Gastrocnemius medialis (tissue), 4 donors: ENCODE results near the gene ZNF408. TPM values are rescaled to one million over a fixed set of nuclear protein-coding genes. Genes with fewer than 3 reads are reported as not detected.

Source experiments
- ATAC-seq, 2 donors: fragments of 150-250 bp; one replicate each; pipeline ENCODE4 v1.9.1; 2016
- DNase-seq, 2 donors: peaks; one replicate each; pipeline ENCODE4 v3.0.0-alpha.2; 2019
- H3K27ac ChIP-seq, 4 donors: fragments of 200-600 bp; sonication (generic); 1 replicate in 1 of 4; 2 replicates in 3 of 4; pipeline ENCODE4 v1.5.1; 2016 to 2018; ENCODE audit warnings: mild to moderate bottlenecking in 2 of 4, moderate library complexity in 1 of 4
- H3K27me3 ChIP-seq, 3 donors: fragments of 200-600 bp; sonication (generic) in 2 of 3; 1 replicate in 1 of 3; 2 replicates in 2 of 3; pipeline versions ENCODE4 v1.5.1 to v1.6.0; 2016 to 2019; ENCODE audit warnings: mild to moderate bottlenecking in 1 of 3, moderate library complexity in 1 of 3
- H3K36me3 ChIP-seq, 2 donors: fragments of 200-600 bp; sonication (generic) in 1 of 2; one replicate each; pipeline ENCODE4 v1.5.1; 2017 to 2018
- H3K4me1 ChIP-seq, 2 donors: fragments of 200-600 bp; sonication (generic) in 1 of 2; one replicate each; pipeline ENCODE4 v1.5.1; 2016 to 2017; ENCODE audit warnings: mild to moderate bottlenecking in 2 of 2
- H3K4me3 ChIP-seq, 4 donors: fragments of 200-600 bp; sonication (generic) in 3 of 4; 1 replicate in 1 of 4; 2 replicates in 3 of 4; pipeline ENCODE4 v1.5.1; 2016 to 2019; ENCODE audit warnings: mild to moderate bottlenecking in 2 of 4
- H3K9me3 ChIP-seq, 3 donors: fragments of 200-600 bp; sonication (generic) in 2 of 3; 1 replicate in 1 of 3; 2 replicates in 2 of 3; pipeline ENCODE4 v1.5.1; 2016 to 2019
- CTCF ChIP-seq, 5 experiments: fragments of 450-650 bp in 3 of 5; fragments of 200-600 bp in 2 of 5; sonication (generic) in 2 of 5; IDR thresholded peaks in 4 of 5; conservative IDR thresholded peaks in 1 of 5; 1 replicate in 4 of 5; 2 replicates in 1 of 5; pipeline ENCODE4 v1.5.1; 2016 to 2019; ENCODE audit warnings: antibody characterized with exemption in 5 of 5, mild to moderate bottlenecking in 3 of 5, moderate library complexity in 3 of 5
- POLR2A ChIP-seq, 2 donors: fragments of 450-650 bp; IDR thresholded peaks; one replicate each; pipeline ENCODE4 v1.6.1; 2017; ENCODE audit warnings: antibody characterized with exemption in 2 of 2, mild to moderate bottlenecking in 2 of 2, moderate library complexity in 2 of 2
- in situ Hi-C, 4 donors: fragments of 200-750 bp; cut with MboI; loops; one replicate each; pipeline versions ENCODE4 v1.15.0 to v1.8.0; 2017; ENCODE audit warnings: low sequenced_read_pairs in 4 of 4
- intact Hi-C: fragments of 100-400 bp; cut with DNase I; formaldehyde crosslinking; loops from one replicate; pipeline ENCODE4 v1.15.1; 2023; ENCODE audit warnings: low total_unique reads
- total RNA-seq, 4 donors: library from RNA; depleted of rRNA; stranded (reverse); fragments of >200 nt; gene quantifications; one replicate each; pipeline versions ENCODE4 v1.1.0 to v1.2.3, GENCODE V29; 2016

Gene ZNF408
- total RNA-seq, 4 donors from 2014 or later, result 17.7 to 25.2 (median 19.3) TPM

GRCh38 chr11:46659908-46660307, 40.9 kb upstream of the ZNF408 start:
- no peaks in the 10 kb centered on the region for H3K4me1 ChIP-seq
- H3K27me3 ChIP-seq, result no peaks in the 10 kb centered on the region
- H3K27ac ChIP-seq, result peak overlapping the region; percentile 14 to 64 (median 50)
- no peak overlapping the region for H3K4me3 ChIP-seq
- TF ChIP-seq CTCF (IDR thresholded peaks at IDR 0.05 in 4 of 5, conservative IDR thresholded peaks at IDR 0.05 in 1 of 5) (no peak), POLR2A (IDR thresholded peaks at IDR 0.05) (no peak)
- peak; percentile 71 to 77 for ATAC-seq
- H3K36me3 ChIP-seq, result peaks cover 2 to 96% of the 10 kb centered on the region in 2 donors
- no peaks in the 10 kb centered on the region for H3K9me3 ChIP-seq
- in situ Hi-C loops, result no loop called here
- intact Hi-C loops, result no loop called here
- peak; percentile 45 to 72 for DNase-seq

- Histone ChIP-seq H3K27me3 (no peaks in the 10 kb centered on the region), H3K27ac (peak overlapping the region in 1 of 4 donors; percentile 45), H3K36me3 (peaks cover 0 to 93% of the 10 kb centered on the region in 2 donors), H3K4me3 (no peak overlapping the region), H3K4me1 (peaks cover 0 to 4% of the 10 kb centered on the region in 2 donors), H3K9me3 (no peaks in the 10 kb centered on the region)
- intact Hi-C loops (no loop called here), in situ Hi-C loops (no loop called here)
- TF ChIP-seq CTCF (IDR thresholded peaks at IDR 0.05 in 4 of 5, conservative IDR thresholded peaks at IDR 0.05 in 1 of 5), result no peak
- no peak for TF ChIP-seq POLR2A (IDR thresholded peaks at IDR 0.05)
- ATAC-seq (no peak), DNase-seq (no peak)
Observed at GRCh38 chr11:46661836-46662235, 39.0 kb upstream of the ZNF408 start.

- TF ChIP-seq CTCF (IDR thresholded peaks at IDR 0.05 in 4 of 5, conservative IDR thresholded peaks at IDR 0.05 in 1 of 5) (no peak), POLR2A (IDR thresholded peaks at IDR 0.05) (no peak)
- H3K27me3 ChIP-seq, result no peaks in the 10 kb centered on the region
- DNase-seq, result no peak
- intact Hi-C loops (no loop called here), in situ Hi-C loops (no loop called here)
- peak overlapping the region in 2 of 4 donors; percentile 10 to 24 for H3K27ac ChIP-seq
- peaks cover 0 to 90% of the 10 kb centered on the region in 2 donors for H3K36me3 ChIP-seq
- H3K4me3 ChIP-seq, result no peak overlapping the region
- ATAC-seq, result no peak
- peaks cover 0 to 6% of the 10 kb centered on the region in 2 donors for H3K4me1 ChIP-seq
- H3K9me3 ChIP-seq, result no peaks in the 10 kb centered on the region
Observed at GRCh38 chr11:46662366-46662765, 38.5 kb upstream of the ZNF408 start.

- no peak for DNase-seq
- Histone ChIP-seq H3K4me1 (peaks cover 0 to 12% of the 10 kb centered on the region in 2 donors), H3K27me3 (no peaks in the 10 kb centered on the region), H3K4me3 (no peak overlapping the region), H3K9me3 (no peaks in the 10 kb centered on the region), H3K27ac (peak overlapping the region; percentile 47 to 88 (median 60)), H3K36me3 (peaks cover 0 to 87% of the 10 kb centered on the region in 2 donors)
- ATAC-seq, result no peak
- intact Hi-C loops, result no loop called here
- in situ Hi-C loops, result no loop called here
- TF ChIP-seq CTCF (IDR thresholded peaks at IDR 0.05 in 4 of 5, conservative IDR thresholded peaks at IDR 0.05 in 1 of 5), result no peak
- no peak for TF ChIP-seq POLR2A (IDR thresholded peaks at IDR 0.05)
Observed at GRCh38 chr11:46663277-46663940, 37.4 kb upstream of the ZNF408 start.
